Immature natural killer cell (primary cell): ENCODE data around the gene NKTR. TPM values are rescaled to one million over a fixed set of nuclear protein-coding genes. Genes with fewer than 3 reads are reported as not detected.

Experiments
- DNase-seq, 3 donors: peaks; one replicate each; pipeline ENCODE4 v3.0.0; 2022; ENCODE audit warnings: mixed read lengths in 1 of 3
- H3K27ac Mint-ChIP-seq, 6 donors: one replicate each; pipeline ENCODE4 v1.8.0; 2020; ENCODE audit warnings: mixed read lengths in 6 of 6, mild to moderate bottlenecking in 5 of 6, inconsistent platforms in 4 of 6, moderate library complexity in 3 of 6
- H3K27me3 Mint-ChIP-seq, 3 donors: one replicate each; pipeline ENCODE4 v1.8.0; 2020 to 2021; ENCODE audit warnings: low read depth in 3 of 3, mild to moderate bottlenecking in 3 of 3, mixed read lengths in 3 of 3, moderate library complexity in 3 of 3, inconsistent platforms in 1 of 3
- H3K36me3 Mint-ChIP-seq, 3 donors: one replicate each; pipeline ENCODE4 v1.8.0; 2020; ENCODE audit warnings: mixed read lengths in 3 of 3, inconsistent platforms in 2 of 3, mild to moderate bottlenecking in 2 of 3
- H3K4me1 Mint-ChIP-seq, 2 donors: one replicate each; pipeline ENCODE4 v1.8.0; 2020; ENCODE audit warnings: inconsistent platforms in 2 of 2, mild to moderate bottlenecking in 2 of 2, mixed read lengths in 2 of 2, moderate library complexity in 1 of 2
- H3K4me3 Mint-ChIP-seq, 5 donors: one replicate each; pipeline ENCODE4 v1.8.0; 2020; ENCODE audit warnings: mild to moderate bottlenecking in 5 of 5, mixed read lengths in 5 of 5, inconsistent platforms in 3 of 5, moderate library complexity in 3 of 5
- H3K9me3 Mint-ChIP-seq, 6 donors: one replicate each; pipeline ENCODE4 v1.8.0; 2020; ENCODE audit warnings: mild to moderate bottlenecking in 6 of 6, mixed read lengths in 6 of 6, inconsistent platforms in 4 of 6, moderate library complexity in 3 of 6
- polyA plus RNA-seq, 3 donors: library from polyadenylated mRNA; unstranded; fragments of 300-500 nt; fragmentation: Illumina TruSeq; gene quantifications; one replicate each; pipeline ENCODE4 v1.2.3, GENCODE V29; 2021

The NKTR gene
- polyA plus RNA-seq, 3 donors from 2014 or later, result 6.9 to 15.9 (median 7.4) TPM

- peak overlapping the region in 5 of 6 donors; percentile 40 to 82 (median 78) for H3K27ac Mint-ChIP-seq
- no peak for DNase-seq
- H3K4me3 Mint-ChIP-seq, result peak overlapping the region in 2 of 5 donors; percentile 22 to 28
- H3K9me3 Mint-ChIP-seq, result no peaks in the 10 kb centered on the region
- H3K36me3 Mint-ChIP-seq, result peaks cover 24 to 34% (median 32%) of the 10 kb centered on the region in 3 donors
- H3K27me3 Mint-ChIP-seq, result peaks cover 0 to 3% (median 0%) of the 10 kb centered on the region in 3 donors
- peaks cover 5 to 9% of the 10 kb centered on the region in 2 donors for H3K4me1 Mint-ChIP-seq
Observed at GRCh38 chr3:42640771-42641370, 40.4 kb downstream of the NKTR start.

GRCh38 chr3:42647821-42648459 lies 47.5 kb downstream of the NKTR start:
- no peak for DNase-seq
- Mint-ChIP-seq H3K4me3 (no peak overlapping the region), H3K27ac (peak overlapping the region in 3 of 6 donors; percentile 33 to 75 (median 50)), H3K4me1 (peaks cover 10 to 14% of the 10 kb centered on the region in 2 donors), H3K36me3 (peaks cover 17 to 41% (median 23%) of the 10 kb centered on the region in 3 donors), H3K27me3 (no peaks in the 10 kb centered on the region), H3K9me3 (no peaks in the 10 kb centered on the region)

GRCh38 chr3:42649006-42649405 lies 48.5 kb downstream of the NKTR start:
- peaks cover 0 to 3% (median 0%) of the 10 kb centered on the region in 3 donors for H3K27me3 Mint-ChIP-seq
- no peak for DNase-seq

GRCh38 chr3:42649783-42650182 lies 49.3 kb downstream of the NKTR start:
- Mint-ChIP-seq H3K27me3 (peaks cover 0 to 3% (median 0%) of the 10 kb centered on the region in 3 donors), H3K9me3 (no peaks in the 10 kb centered on the region), H3K36me3 (peaks cover 5 to 26% (median 9%) of the 10 kb centered on the region in 3 donors), H3K27ac (peak overlapping the region in 3 of 6 donors; percentile 41 to 73 (median 44)), H3K4me3 (no peak overlapping the region), H3K4me1 (peaks cover 17 to 23% of the 10 kb centered on the region in 2 donors)
- DNase-seq, result no peak

More at GRCh38 chr3:42649006-42649405, 48.5 kb downstream of the NKTR start:
- peak overlapping the region; percentile 24 to 73 (median 41) for H3K27ac Mint-ChIP-seq
- peaks cover 8 to 31% (median 13%) of the 10 kb centered on the region in 3 donors for H3K36me3 Mint-ChIP-seq
- no peaks in the 10 kb centered on the region for H3K9me3 Mint-ChIP-seq
- peaks cover 17 to 23% of the 10 kb centered on the region in 2 donors for H3K4me1 Mint-ChIP-seq
- no peak overlapping the region for H3K4me3 Mint-ChIP-seq

- Mint-ChIP-seq H3K27ac (peak overlapping the region in 2 of 6 donors; percentile 3 to 40), H3K4me3 (peak overlapping the region in 2 of 5 donors; percentile 1 to 9), H3K27me3 (peaks cover 0 to 3% (median 0%) of the 10 kb centered on the region in 3 donors), H3K36me3 (peaks cover 0 to 15% (median 4%) of the 10 kb centered on the region in 3 donors), H3K9me3 (no peaks in the 10 kb centered on the region), H3K4me1 (peaks cover 21 to 23% of the 10 kb centered on the region in 2 donors)
- DNase-seq, result no peak
Observed at GRCh38 chr3:42651248-42652091, 51.0 kb downstream of the NKTR start.

- peak overlapping the region in 2 of 6 donors; percentile 3 to 32 for H3K27ac Mint-ChIP-seq
- no peak for DNase-seq
Observed at GRCh38 chr3:42652251-42652610, 51.7 kb downstream of the NKTR start.

GRCh38 chr3:42652611-42653302 lies 52.3 kb downstream of the NKTR start:
- peaks cover 0 to 7% (median 3%) of the 10 kb centered on the region in 3 donors for H3K36me3 Mint-ChIP-seq
- H3K4me1 Mint-ChIP-seq, result peaks cover 21 to 23% of the 10 kb centered on the region in 2 donors
- H3K27ac Mint-ChIP-seq, result no peak overlapping the region
- no peaks in the 10 kb centered on the region for H3K9me3 Mint-ChIP-seq
- peak overlapping the region; percentile 71 to 86 (median 85) for H3K4me3 Mint-ChIP-seq
- DNase-seq, result no peak
- H3K27me3 Mint-ChIP-seq, result peaks cover 0 to 3% (median 0%) of the 10 kb centered on the region in 3 donors

More at GRCh38 chr3:42652251-42652610, 51.7 kb downstream of the NKTR start:
- Mint-ChIP-seq H3K27me3 (peaks cover 0 to 3% (median 0%) of the 10 kb centered on the region in 3 donors), H3K36me3 (peaks cover 0 to 9% (median 4%) of the 10 kb centered on the region in 3 donors), H3K4me1 (peaks cover 21 to 23% of the 10 kb centered on the region in 2 donors), H3K9me3 (no peaks in the 10 kb centered on the region), H3K4me3 (peak overlapping the region in 2 of 5 donors; percentile 1 to 9)

- peak overlapping the region in 1 of 6 donors; percentile 45 for H3K27ac Mint-ChIP-seq
- peaks cover 0 to 3% (median 0%) of the 10 kb centered on the region in 3 donors for H3K27me3 Mint-ChIP-seq
- H3K4me1 Mint-ChIP-seq, result peaks cover 21 to 23% of the 10 kb centered on the region in 2 donors
- no peak for DNase-seq
- peaks cover 0 to 4% (median 0%) of the 10 kb centered on the region in 3 donors for H3K36me3 Mint-ChIP-seq
- H3K4me3 Mint-ChIP-seq, result peak overlapping the region; percentile 71 to 86 (median 85)
- no peaks in the 10 kb centered on the region for H3K9me3 Mint-ChIP-seq
Observed at GRCh38 chr3:42653303-42653559, 52.7 kb downstream of the NKTR start.

GRCh38 chr3:42653560-42654330 lies 53.3 kb downstream of the NKTR start, which contains the start of gene ZBTB47:
Gene ZBTB47, plus strand, starts transcription at chr3:42653697. Its CDS starts 4,659 bp downstream, at chr3:42658356.
- Mint-ChIP-seq H3K4me3 (peak within 1 kb of the TSS; percentile 79 to 90 (median 85)), H3K36me3 (peaks cover 0 to 2% (median 0%) of the 10 kb centered on the region in 3 donors), H3K27ac (peak within 1 kb of the TSS in 3 of 6 donors; percentile 45 to 71 (median 64)), H3K9me3 (no peaks in the 10 kb centered on the region), H3K27me3 (peaks cover 0 to 3% (median 0%) of the 10 kb centered on the region in 3 donors), H3K4me1 (peaks cover 21 to 23% of the 10 kb centered on the region in 2 donors)
- peak in 1 of 3 donors; percentile 11 for DNase-seq

- peak; percentile 30 to 36 (median 32) for DNase-seq
- peaks cover 21 to 23% of the 10 kb centered on the region in 2 donors for H3K4me1 Mint-ChIP-seq
- no peaks in the 10 kb centered on the region for H3K9me3 Mint-ChIP-seq
- H3K4me3 Mint-ChIP-seq, result peak overlapping the region; percentile 35 to 63 (median 52)
- H3K27ac Mint-ChIP-seq, result no peak overlapping the region
- H3K27me3 Mint-ChIP-seq, result peaks cover 0 to 3% (median 0%) of the 10 kb centered on the region in 3 donors
- no peaks in the 10 kb centered on the region for H3K36me3 Mint-ChIP-seq
Observed at GRCh38 chr3:42654331-42655201, 54.1 kb downstream of the NKTR start.

- H3K27ac Mint-ChIP-seq, result no peak overlapping the region
- no peaks in the 10 kb centered on the region for H3K9me3 Mint-ChIP-seq
- no peaks in the 10 kb centered on the region for H3K36me3 Mint-ChIP-seq
- H3K4me3 Mint-ChIP-seq, result peak overlapping the region in 4 of 5 donors; percentile 35 to 63 (median 56)
- H3K27me3 Mint-ChIP-seq, result peaks cover 0 to 3% (median 2%) of the 10 kb centered on the region in 3 donors
- H3K4me1 Mint-ChIP-seq, result peaks cover 21 to 23% of the 10 kb centered on the region in 2 donors
- no peak for DNase-seq
Observed at GRCh38 chr3:42655331-42655888, 54.9 kb downstream of the NKTR start.
